H1 (cell line): ENCODE results near the gene PTEN. TPM values are rescaled to one million over a fixed set of nuclear protein-coding genes. Genes with fewer than 3 reads are reported as not detected.
A peak's percentile ranks its signal among the peaks of the same experiment; 100 is the strongest.

ENCODE experiments used
- ASH2L ChIP-seq: fragments of 200-600, 300-600 bp; sonication (generic); IDR thresholded peaks from one replicate; pipeline ENCODE4 v1.7.1; 2017; ENCODE audit warnings: low read length
- BACH1 ChIP-seq: IDR thresholded peaks from 2 replicates; pipeline ENCODE4 v1.6.1; 2012; ENCODE audit warnings: low read length, improper control_type of control experiment
- CBX8 ChIP-seq: fragments of 300-800, 300-1000 bp; sonication (generic); IDR thresholded peaks from 2 replicates; pipeline ENCODE4 v1.7.1; 2016; ENCODE audit warnings: low read depth, low read length, borderline replicate concordance
- E2F6 ChIP-seq: IDR thresholded peaks from 2 replicates; pipeline ENCODE4 v1.6.1; 2012; ENCODE audit warnings: inconsistent platforms
- GABPA ChIP-seq: IDR thresholded peaks from 2 replicates; pipeline ENCODE4 v1.6.1; 2011; ENCODE audit warnings: mild to moderate bottlenecking, low read length, moderate library complexity, borderline replicate concordance; ENCODE audit not compliant: insufficient read depth
- JUN ChIP-seq: IDR thresholded peaks from 2 replicates; pipeline ENCODE4 v1.6.1; 2011; ENCODE audit warnings: low read depth, mild to moderate bottlenecking, improper control_type of control experiment, low read length
- JUND ChIP-seq: IDR thresholded peaks from 2 replicates; pipeline ENCODE4 v1.6.1; 2011; ENCODE audit warnings: mild to moderate bottlenecking, improper control_type of control experiment, low read length
- NRF1 ChIP-seq: IDR thresholded peaks from 2 replicates; pipeline ENCODE4 v1.6.1; 2011; ENCODE audit warnings: mild to moderate bottlenecking, low read depth, low read length, improper control_type of control experiment
- POLR2AphosphoS5 ChIP-seq: IDR thresholded peaks from 2 replicates; pipeline ENCODE4 v1.6.1; 2011; ENCODE audit warnings: low read depth, low read length
- RAD21 ChIP-seq, 2 experiments: IDR thresholded peaks in 1 of 2; conservative IDR thresholded peaks in 1 of 2; 2 replicates each; pipeline ENCODE4 v1.6.1; 2011; ENCODE audit warnings: low read depth in 2 of 2, low read length in 2 of 2, improper control_type of control experiment in 1 of 2, inconsistent platforms in 1 of 2, mild to moderate bottlenecking in 1 of 2, moderate library complexity in 1 of 2
- RNF2 ChIP-seq: fragments of 200-900, 300-1000 bp; sonication (generic); IDR thresholded peaks from 2 replicates; pipeline ENCODE4 v1.7.1; 2016; ENCODE audit warnings: borderline replicate concordance, low read depth, mild to moderate bottlenecking, antibody characterized with exemption, low read length; ENCODE audit not compliant: poor library complexity, severe bottlenecking; ENCODE audit errors: missing control alignments
- SIN3A ChIP-seq, 2 experiments: IDR thresholded peaks in 1 of 2; conservative IDR thresholded peaks in 1 of 2; 2 replicates each; pipeline ENCODE4 v1.6.1; 2011 to 2012; ENCODE audit warnings: low read length in 2 of 2, improper control_type of control experiment in 1 of 2, low read depth in 1 of 2, mild to moderate bottlenecking in 1 of 2
- SUZ12 ChIP-seq: fragments of 200-600 bp; sonication (generic); IDR thresholded peaks from 2 replicates; pipeline ENCODE4 v1.6.1; 2012; ENCODE audit warnings: mild to moderate bottlenecking, inconsistent platforms, low read length, moderate library complexity, mixed read lengths
- TAF7 ChIP-seq: optimal IDR thresholded peaks from 2 replicates; pipeline ENCODE3; 2011; ENCODE audit warnings: low read depth, mild to moderate bottlenecking, inconsistent platforms, low read length, moderate library complexity, borderline replicate concordance
- TCF12 ChIP-seq: IDR thresholded peaks from 2 replicates; pipeline ENCODE4 v1.6.1; 2011; ENCODE audit warnings: low read depth, mild to moderate bottlenecking, low read length
- TEAD4 ChIP-seq: IDR thresholded peaks from 2 replicates; pipeline ENCODE4 v1.6.1; 2012; ENCODE audit warnings: low read depth, low read length, inconsistent platforms, mixed read lengths
- USF2 ChIP-seq: IDR thresholded peaks from 2 replicates; pipeline ENCODE4 v1.6.1; 2011; ENCODE audit warnings: low read length, improper control_type of control experiment
- polyA plus RNA-seq, 7 experiments: library from polyadenylated mRNA; depleted of rRNA in 3 of 7; stranded (reverse) in 5 of 7; unstranded in 2 of 7; fragments of >200 nt in 5 of 7; fragments of 200-250 nt in 2 of 7; gene quantifications; 1 replicate in 5 of 7; 2 replicates in 1 of 7; 4 replicates in 1 of 7; pipeline versions ENCODE4 v1.2.1 to v1.2.3, GENCODE V29; 2011 to 2013; ENCODE audit warnings: missing spikeins in 2 of 7, mixed read lengths in 2 of 7
- total RNA-seq: library from RNA; stranded (reverse); fragmentation: NEBNext Ultra II Directional; extraction: Animal tissue kit (Norgen Biotek cat#: 25700); gene quantifications from 2 replicates; pipeline ENCODE4 v1.2.1, GENCODE V29; 2021

The PTEN gene
- total and polyA plus RNA-seq, 2 of the 8 experiments (the other 6 are each of a cell fraction or from before 2014, with no cell fraction given), result 6.3 to 48.7 TPM

- no peak for TF ChIP-seq GABPA
- TF ChIP-seq CBX8, result no peak
- peak; percentile 37; the same call in 1 of the 2 replicates for TF ChIP-seq NRF1
- TF ChIP-seq SUZ12, result no peak
- TF ChIP-seq TCF12, result 0 out of 2 replicates have a peak, but pooled peaks have one; percentile 51
- TF ChIP-seq TEAD4, result peak; percentile 53; the same call in 1 of the 2 replicates
- TF ChIP-seq BACH1, result no peak
- peak; percentile 12; the same call in 1 of the 2 replicates for TF ChIP-seq JUND
- peak; percentile 97 for TF ChIP-seq TAF7
- no peak for TF ChIP-seq JUN
- TF ChIP-seq USF2, result peak; percentile 15; the same call in 1 of the 2 replicates
- TF ChIP-seq POLR2AphosphoS5, result peak; percentile 86
- TF ChIP-seq SIN3A (conservative IDR thresholded peaks at IDR 0.05 in 1 of 2, IDR thresholded peaks at IDR 0.05 in 1 of 2; ENCODE audit: low read depth in 1 of 2, low read length in 2 of 2), result peak; percentile 42 to 92; a peak in 2 of 4 replicates
- TF ChIP-seq E2F6, result peak; percentile 53; the same call in 1 of the 2 replicates
- peak; percentile 6 to 30; a peak in 2 of 4 replicates for TF ChIP-seq RAD21 (IDR thresholded peaks at IDR 0.05 in 1 of 2, conservative IDR thresholded peaks at IDR 0.05 in 1 of 2; ENCODE audit: low read depth in 2 of 2, low read length in 2 of 2)
- peak; percentile 2 for TF ChIP-seq ASH2L
- TF ChIP-seq RNF2, result no peak
- TF ChIP-seq, all 59 proteins: peak for 28
Measured at GRCh38 chr10:87863053-87863943, at the start of gene PTEN, which contains the start of gene KLLN (continued).
